Upper lobe of right lung (tissue), 1 donor: ENCODE results near the gene SKIL. TPM values are rescaled to one million over a fixed set of nuclear protein-coding genes. Genes with fewer than 3 reads are reported as not detected.

Experiments used
- ATAC-seq: fragments of 200-7000 bp; cut with Tn5 transposase; one replicate; pipeline ENCODE4 v1.9.1; 2020; ENCODE audit warnings: mild to moderate bottlenecking, moderate library complexity
- DNase-seq: peaks from one replicate; pipeline ENCODE4 v3.0.0-alpha.2; 2020
- H3K27ac ChIP-seq: fragments of 200-600 bp; one replicate; pipeline ENCODE4 v1.8.0; 2022
- H3K27me3 ChIP-seq: fragments of 200-600 bp; one replicate; pipeline ENCODE4 v1.8.0; 2022; ENCODE audit warnings: mild to moderate bottlenecking
- H3K36me3 ChIP-seq: fragments of 200-600 bp; one replicate; pipeline ENCODE4 v1.8.0; 2022
- H3K4me1 ChIP-seq: fragments of 200-600 bp; one replicate; pipeline ENCODE4 v1.8.0; 2022
- H3K4me3 ChIP-seq: fragments of 200-600 bp; one replicate; pipeline ENCODE4 v1.8.0; 2022; ENCODE audit warnings: mild to moderate bottlenecking
- H3K9me3 ChIP-seq: fragments of 200-600 bp; one replicate; pipeline ENCODE4 v1.8.0; 2022
- intact Hi-C: fragments of 100-400 bp; cut with DNase I; formaldehyde crosslinking; loops from one replicate; pipeline ENCODE4 v1.11.0; 2022
- microRNA-seq: library from miRNA; unstranded; fragments of <30 nt; microRNA quantifications from one replicate; pipeline ENCODE4 v1.2.0, GENCODE V29; 2020; ENCODE audit warnings: borderline microRNAs expressed
- total RNA-seq: library from RNA; stranded (reverse); fragmentation: NEBNext Ultra II Directional; extraction: Animal tissue kit (Norgen Biotek cat#: 25700); gene quantifications from one replicate; pipeline ENCODE4 v1.2.1, GENCODE V29; 2021
- TF ChIP-seq, protein P1 (sequence below): fragments of 200-600 bp; IDR thresholded peaks from one replicate; pipeline ENCODE4 v1.8.0; 2022; ENCODE audit warnings: antibody characterized with exemption
- donor health status: DM: no; HTN: yes; CAD: no; lungs with severe emphysema.

The SKIL gene
- total RNA-seq, 1 donor from 2014 or later, result 89.4 TPM

DNA sequence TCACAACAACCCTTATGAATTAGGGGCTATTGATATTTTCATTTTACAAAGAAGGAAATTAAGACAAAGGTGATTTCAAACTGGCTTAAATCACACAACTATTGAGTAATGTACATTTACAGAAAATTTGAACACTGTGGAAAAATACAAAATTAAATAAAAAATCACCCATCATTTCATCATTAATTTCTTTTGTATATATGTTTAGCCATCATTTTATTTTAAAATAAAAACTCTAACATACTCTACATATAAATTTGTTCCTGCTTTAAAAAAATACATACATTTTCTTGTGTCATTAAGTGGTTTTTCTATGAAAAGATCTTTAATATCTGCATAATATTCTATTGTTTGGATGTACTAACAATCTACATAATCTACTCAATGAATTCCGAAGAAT is 81.3 kb downstream of the SKIL start:
- Histone ChIP-seq H3K36me3 (no peaks in the 10 kb centered on the region), H3K4me3 (no peak overlapping the region), H3K27me3 (no peaks in the 10 kb centered on the region), H3K9me3 (no peaks in the 10 kb centered on the region), H3K4me1 (no peaks in the 10 kb centered on the region), H3K27ac (no peak overlapping the region)
- intact Hi-C loops, result no loop called here
- TF ChIP-seq, protein P1, sequence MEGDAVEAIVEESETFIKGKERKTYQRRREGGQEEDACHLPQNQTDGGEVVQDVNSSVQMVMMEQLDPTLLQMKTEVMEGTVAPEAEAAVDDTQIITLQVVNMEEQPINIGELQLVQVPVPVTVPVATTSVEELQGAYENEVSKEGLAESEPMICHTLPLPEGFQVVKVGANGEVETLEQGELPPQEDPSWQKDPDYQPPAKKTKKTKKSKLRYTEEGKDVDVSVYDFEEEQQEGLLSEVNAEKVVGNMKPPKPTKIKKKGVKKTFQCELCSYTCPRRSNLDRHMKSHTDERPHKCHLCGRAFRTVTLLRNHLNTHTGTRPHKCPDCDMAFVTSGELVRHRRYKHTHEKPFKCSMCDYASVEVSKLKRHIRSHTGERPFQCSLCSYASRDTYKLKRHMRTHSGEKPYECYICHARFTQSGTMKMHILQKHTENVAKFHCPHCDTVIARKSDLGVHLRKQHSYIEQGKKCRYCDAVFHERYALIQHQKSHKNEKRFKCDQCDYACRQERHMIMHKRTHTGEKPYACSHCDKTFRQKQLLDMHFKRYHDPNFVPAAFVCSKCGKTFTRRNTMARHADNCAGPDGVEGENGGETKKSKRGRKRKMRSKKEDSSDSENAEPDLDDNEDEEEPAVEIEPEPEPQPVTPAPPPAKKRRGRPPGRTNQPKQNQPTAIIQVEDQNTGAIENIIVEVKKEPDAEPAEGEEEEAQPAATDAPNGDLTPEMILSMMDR, result no peak
- ATAC-seq, result no peak
- DNase-seq, result no peak

DNA sequence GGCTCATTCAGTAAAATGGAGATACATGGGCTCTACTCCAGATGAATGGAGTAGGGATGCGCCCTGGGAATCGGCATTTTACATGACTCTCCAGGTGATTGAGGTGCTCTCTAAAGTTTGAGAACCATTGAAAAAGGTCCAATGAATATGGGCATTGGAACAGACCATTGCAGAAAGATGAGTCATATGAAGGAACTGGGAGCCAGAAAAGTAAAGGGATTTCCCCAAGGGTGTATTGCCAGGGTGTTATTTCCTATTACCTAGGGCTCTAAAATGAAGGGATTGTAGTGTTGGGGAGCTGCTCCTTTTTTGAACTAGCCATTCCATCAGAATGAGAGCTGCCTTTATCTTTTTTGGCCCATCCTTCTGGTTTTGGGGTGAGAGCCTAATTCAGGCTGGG is 82.8 kb downstream of the SKIL start:
- Histone ChIP-seq H3K36me3 (no peaks in the 10 kb centered on the region), H3K9me3 (no peaks in the 10 kb centered on the region), H3K4me1 (no peaks in the 10 kb centered on the region), H3K4me3 (no peak overlapping the region), H3K27me3 (no peaks in the 10 kb centered on the region), H3K27ac (no peak overlapping the region)
- DNase-seq (no peak), ATAC-seq (no peak)
- intact Hi-C loops, result no loop called here
- TF ChIP-seq, protein P1, result no peak

DNA sequence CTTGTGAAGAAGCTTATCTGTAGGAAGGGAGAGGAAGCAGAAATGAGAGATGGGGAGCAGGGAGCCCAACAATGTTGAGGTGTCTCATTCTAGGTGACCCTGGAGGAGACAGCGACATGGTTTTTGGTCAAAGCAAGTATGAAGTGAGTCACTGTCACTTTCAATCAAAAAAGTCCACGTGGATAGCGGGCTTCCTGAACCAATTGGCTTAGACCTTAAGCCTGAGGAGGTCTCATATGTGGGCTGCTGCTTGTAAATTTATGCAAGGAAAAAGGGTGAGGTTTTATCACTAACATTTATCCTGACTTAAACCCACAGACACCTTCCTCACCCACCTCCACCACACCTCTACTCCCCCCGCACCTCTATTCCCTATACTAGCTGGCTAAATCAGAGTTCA is 83.9 kb downstream of the SKIL start:
- TF ChIP-seq, protein P1, result no peak
- intact Hi-C loops, result no loop called here
- Histone ChIP-seq H3K36me3 (no peaks in the 10 kb centered on the region), H3K9me3 (no peaks in the 10 kb centered on the region), H3K27ac (no peak overlapping the region), H3K27me3 (no peaks in the 10 kb centered on the region), H3K4me3 (no peak overlapping the region), H3K4me1 (no peaks in the 10 kb centered on the region)
- ATAC-seq, result no peak
- DNase-seq, result no peak

DNA sequence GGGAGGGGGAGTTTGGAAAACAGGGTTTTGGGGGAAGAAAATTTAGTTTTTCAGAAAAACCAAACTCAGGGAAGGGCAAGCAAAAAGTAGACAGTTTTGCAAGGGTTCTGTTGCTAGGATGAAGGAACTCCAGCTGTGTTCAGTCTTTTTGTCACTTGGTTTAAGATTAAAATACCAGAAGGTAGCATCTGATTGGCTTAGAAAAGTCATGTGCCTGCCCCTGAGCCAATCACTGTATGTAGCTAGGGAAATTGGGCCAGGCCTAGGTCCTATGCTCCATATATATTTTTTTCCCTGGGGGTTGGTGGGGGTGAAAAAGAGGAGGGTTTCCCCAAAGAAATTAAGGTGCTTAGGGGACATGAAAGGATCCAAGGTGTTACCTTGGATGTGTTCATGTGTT is 85.4 kb downstream of the SKIL start:
- Histone ChIP-seq H3K27ac (no peak overlapping the region), H3K9me3 (no peaks in the 10 kb centered on the region), H3K4me3 (no peak overlapping the region), H3K36me3 (no peaks in the 10 kb centered on the region), H3K27me3 (no peaks in the 10 kb centered on the region), H3K4me1 (no peaks in the 10 kb centered on the region)
- intact Hi-C loops, result no loop called here
- ATAC-seq (no peak), DNase-seq (no peak)
- TF ChIP-seq, protein P1, result no peak

GRCh38 chr3:170443457-170443856 is 85.9 kb downstream of the SKIL start:
- Histone ChIP-seq H3K4me1 (no peaks in the 10 kb centered on the region), H3K4me3 (no peak overlapping the region), H3K27ac (no peak overlapping the region), H3K36me3 (no peaks in the 10 kb centered on the region), H3K9me3 (no peaks in the 10 kb centered on the region), H3K27me3 (no peaks in the 10 kb centered on the region)
- TF ChIP-seq, protein P1, result no peak
- intact Hi-C loops, result no loop called here
- no peak for ATAC-seq
- DNase-seq, result no peak

Small RNAs within 50 kb of the gene (microRNA-seq; reads per million reads assigned to microRNA genes)
- not detected for gene MIR6828

Other genes with a start within 250 kb of the SKIL start
- 84.4 TPM for gene PHC3, start 176.0 kb upstream of the SKIL start, total RNA-seq
- gene PRKCI, start 135.3 kb upstream of the SKIL start, total RNA-seq, result 43.2 TPM
- 11.7 TPM for gene CLDN11, start 61.2 kb downstream of the SKIL start, total RNA-seq
- not detected for gene SLC7A14, start 228.4 kb downstream of the SKIL start, total RNA-seq